Esophagus muscularis mucosa (tissue), 3 donors: ENCODE data around the gene COL5A2.

Source experiments
- POLR2A ChIP-seq: fragments of 450-650 bp; IDR thresholded peaks from one replicate; pipeline ENCODE4 v1.6.1; 2017; ENCODE audit warnings: antibody characterized with exemption, moderate library complexity, mild to moderate bottlenecking, low read depth
- POLR2AphosphoS5 ChIP-seq, 2 donors: sonication (generic); formaldehyde crosslinking; IDR thresholded peaks; one replicate each; pipeline ENCODE4 v1.6.1; 2017; ENCODE audit warnings: antibody characterized with exemption in 2 of 2
- TF ChIP-seq, protein P1 (sequence below), 3 experiments: fragments of 200-600 bp in 2 of 3; fragments of 450-650 bp in 1 of 3; sonication (generic) in 2 of 3; IDR thresholded peaks; one replicate each; pipeline ENCODE4 v1.5.1; 2017 to 2019; ENCODE audit warnings: antibody characterized with exemption in 3 of 3, mild to moderate bottlenecking in 2 of 3, moderate library complexity in 1 of 3

DNA sequence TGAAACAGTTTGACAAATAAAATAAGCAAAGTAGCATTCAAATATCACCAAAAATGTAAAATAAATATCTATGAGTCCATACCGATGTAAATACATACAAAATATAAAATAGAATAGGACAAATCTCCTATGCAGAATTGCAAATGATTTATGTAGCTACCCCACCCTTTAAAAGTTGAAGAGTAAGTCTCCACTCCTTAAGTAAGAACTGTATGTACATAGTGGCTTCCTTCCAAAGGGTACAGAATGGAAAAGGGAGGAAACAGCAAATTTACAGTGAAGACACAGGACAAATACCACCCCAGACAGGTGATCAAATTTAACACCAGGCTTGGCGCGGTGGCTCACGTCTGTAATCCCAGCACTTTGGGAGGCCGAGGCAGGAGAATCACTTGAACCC, 40.8 kb downstream of the COL5A2 start:
- TF ChIP-seq POLR2A (no peak), POLR2AphosphoS5 (IDR thresholded peaks at IDR 0.05) (no peak)
- TF ChIP-seq, protein P1, sequence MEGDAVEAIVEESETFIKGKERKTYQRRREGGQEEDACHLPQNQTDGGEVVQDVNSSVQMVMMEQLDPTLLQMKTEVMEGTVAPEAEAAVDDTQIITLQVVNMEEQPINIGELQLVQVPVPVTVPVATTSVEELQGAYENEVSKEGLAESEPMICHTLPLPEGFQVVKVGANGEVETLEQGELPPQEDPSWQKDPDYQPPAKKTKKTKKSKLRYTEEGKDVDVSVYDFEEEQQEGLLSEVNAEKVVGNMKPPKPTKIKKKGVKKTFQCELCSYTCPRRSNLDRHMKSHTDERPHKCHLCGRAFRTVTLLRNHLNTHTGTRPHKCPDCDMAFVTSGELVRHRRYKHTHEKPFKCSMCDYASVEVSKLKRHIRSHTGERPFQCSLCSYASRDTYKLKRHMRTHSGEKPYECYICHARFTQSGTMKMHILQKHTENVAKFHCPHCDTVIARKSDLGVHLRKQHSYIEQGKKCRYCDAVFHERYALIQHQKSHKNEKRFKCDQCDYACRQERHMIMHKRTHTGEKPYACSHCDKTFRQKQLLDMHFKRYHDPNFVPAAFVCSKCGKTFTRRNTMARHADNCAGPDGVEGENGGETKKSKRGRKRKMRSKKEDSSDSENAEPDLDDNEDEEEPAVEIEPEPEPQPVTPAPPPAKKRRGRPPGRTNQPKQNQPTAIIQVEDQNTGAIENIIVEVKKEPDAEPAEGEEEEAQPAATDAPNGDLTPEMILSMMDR (IDR thresholded peaks at IDR 0.05), result no peak
